ENCODE results near the gene SFT2D1. TPM values are rescaled to one million over a fixed set of nuclear protein-coding genes. Genes with fewer than 3 reads are reported as not detected.

SFT2D1 gene
- total and polyA plus RNA-seq, 9 of the 15 experiments (the other 6 are each of a cell fraction or from before 2014, with no cell fraction given), result 54.4 to 140 (median 74.6) TPM

DNA sequence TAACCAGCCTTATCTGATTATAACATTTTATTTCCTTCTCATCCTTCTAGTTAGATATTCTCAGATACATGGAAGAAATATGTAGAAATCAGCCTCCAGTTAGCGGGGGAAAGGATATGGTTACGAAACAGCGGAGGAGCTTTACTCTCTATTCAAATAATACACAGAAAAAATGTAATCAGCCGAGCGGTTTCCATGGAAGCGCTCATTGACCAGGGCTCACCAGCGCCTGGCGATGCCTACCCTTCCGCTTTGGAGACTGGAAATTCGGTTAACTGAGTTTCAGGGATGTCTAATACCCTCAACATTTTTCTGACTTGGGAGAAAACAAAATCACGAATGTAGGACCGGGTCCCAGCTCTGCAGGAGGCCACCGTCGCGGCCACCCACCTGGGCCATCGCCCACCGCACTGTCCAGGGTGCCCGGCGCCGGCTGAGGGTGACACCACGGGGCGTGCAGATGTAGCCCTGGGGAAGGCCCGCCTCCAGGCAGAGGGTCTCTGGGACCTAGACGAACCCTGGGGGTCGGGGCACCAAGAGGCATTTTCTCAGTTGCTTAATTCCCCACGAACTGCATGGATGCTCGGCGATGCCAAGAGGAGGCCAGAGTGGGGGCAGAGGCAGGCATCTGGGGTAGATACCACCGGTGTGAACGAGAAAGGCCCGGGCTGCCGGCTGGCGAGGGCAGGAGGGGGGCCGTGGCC lies 35.8 kb downstream of the SFT2D1 start:
- ATAC-seq (no peak), DNase-seq (ENCODE audit: extremely low read depth in 1 of 4, low spot score in 3 of 4) (no peak), FAIRE-seq (no peak)
- Histone ChIP-seq H3K4me3 (no peak overlapping the region), H3K9me1 (ENCODE audit: control insufficient read depth, insufficient read depth, low read length) (no peaks in the 10 kb centered on the region), H3K4me2 (ENCODE audit: insufficient read depth, low read length) (no peak overlapping the region), H3K9ac (ENCODE audit: insufficient read depth in 1 of 2, low read depth in 2 of 2, low read length in 2 of 2) (no peak overlapping the region), H3K9me3 (replicated peaks; ENCODE audit: control insufficient read depth, insufficient read depth, low read depth, low read length) (no peaks in the 10 kb centered on the region), H4K20me1 (replicated peaks; ENCODE audit: control insufficient read depth, insufficient read depth, low read length) (no peaks in the 10 kb centered on the region), H3K4me1 (replicated peaks in 1 of 2; ENCODE audit: control insufficient read depth in 2 of 2, insufficient read depth in 2 of 2, low read length in 2 of 2) (peaks cover 0 to 8% of the 10 kb centered on the region in 2 experiments; a peak in 2 of 5 replicates), H2AFZ (ENCODE audit: low read depth, low read length) (no peak overlapping the region), H3K79me2 (ENCODE audit: control insufficient read depth, insufficient read depth, low read length) (no peaks in the 10 kb centered on the region), H3K27me3 (ENCODE audit: control insufficient read depth in 2 of 2, insufficient read depth in 2 of 2, low read length in 2 of 2) (peaks cover 40 to 60% of the 10 kb centered on the region in 2 experiments), H3K36me3 (ENCODE audit: control insufficient read depth, insufficient read depth, low read length) (no peaks in the 10 kb centered on the region), H3K27ac (ENCODE audit: extremely low read depth, low read depth, low read length) (no peak overlapping the region)
- WGBS (ENCODE audit: insufficient coverage, low coverage, missing lambda C conversion rate), result 18% methylated on average over 34 of the region's 34 CpGs
- TF ChIP-seq SMC3 (conservative IDR thresholded peaks at IDR 0.05; ENCODE audit: insufficient read depth, low read depth, low read length), result no peak
- ChIA-PET CTCF (ENCODE audit: low intra/inter-chr PET ratio) (no interaction called here), POLR2A (interaction anchor here (0.5 to 0.6 kb wide), 2 partner anchors 14 to 25 kb away, joined by 3 read pairs; no protein-coding TSS in a partner anchor)
- intact Hi-C loops (cut with micrococcal nuclease) (no loop called here), in situ Hi-C loops (cut with MboI) (no loop called here)
- no TSS peak for BruUV-seq (replicated peaks)

DNA sequence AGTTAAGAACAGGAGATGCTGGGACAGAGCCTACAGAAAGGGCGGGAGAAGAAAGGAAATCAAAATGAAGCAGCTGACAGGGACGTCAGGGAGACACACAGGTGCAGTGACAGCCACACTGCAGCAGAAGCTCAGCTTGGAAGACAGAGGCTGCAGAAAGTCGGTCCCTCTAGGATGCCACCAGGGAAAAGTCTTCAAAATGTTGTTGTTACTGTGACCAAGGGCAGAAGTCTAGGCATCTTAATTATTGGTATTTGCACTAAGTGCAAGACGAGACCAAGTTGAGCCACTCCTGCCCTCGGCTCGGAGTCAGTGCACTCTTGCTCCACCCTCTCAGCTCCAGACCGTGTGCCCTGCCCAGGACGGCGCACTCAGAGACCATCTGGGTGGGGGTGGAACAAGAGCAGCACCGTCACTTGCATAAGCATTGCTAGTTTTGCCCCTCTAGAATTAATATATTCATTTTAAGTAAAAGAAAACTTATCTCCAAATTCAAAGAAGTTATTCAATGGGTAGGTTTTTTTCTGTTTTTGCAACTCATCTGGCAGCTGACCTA lies 36.7 kb downstream of the SFT2D1 start:
- DNase-seq (ENCODE audit: extremely low read depth in 1 of 4, low spot score in 3 of 4) (no peak), FAIRE-seq (no peak), ATAC-seq (no peak)
- Histone ChIP-seq H2AFZ (ENCODE audit: low read depth, low read length) (no peak overlapping the region), H4K20me1 (replicated peaks; ENCODE audit: control insufficient read depth, insufficient read depth, low read length) (no peaks in the 10 kb centered on the region), H3K27ac (ENCODE audit: extremely low read depth, low read depth, low read length) (no peak overlapping the region), H3K27me3 (ENCODE audit: control insufficient read depth in 2 of 2, insufficient read depth in 2 of 2, low read length in 2 of 2) (peaks cover 42 to 63% of the 10 kb centered on the region in 2 experiments), H3K36me3 (ENCODE audit: control insufficient read depth, insufficient read depth, low read length) (no peaks in the 10 kb centered on the region), H3K79me2 (ENCODE audit: control insufficient read depth, insufficient read depth, low read length) (no peaks in the 10 kb centered on the region), H3K9me3 (replicated peaks; ENCODE audit: control insufficient read depth, insufficient read depth, low read depth, low read length) (no peaks in the 10 kb centered on the region), H3K9ac (ENCODE audit: insufficient read depth in 1 of 2, low read depth in 2 of 2, low read length in 2 of 2) (no peak overlapping the region), H3K4me2 (ENCODE audit: insufficient read depth, low read length) (no peak overlapping the region), H3K4me1 (replicated peaks in 1 of 2; ENCODE audit: control insufficient read depth in 2 of 2, insufficient read depth in 2 of 2, low read length in 2 of 2) (peaks cover 0 to 8% of the 10 kb centered on the region in 2 experiments; a peak in 2 of 5 replicates), H3K4me3 (no peak overlapping the region), H3K9me1 (ENCODE audit: control insufficient read depth, insufficient read depth, low read length) (no peaks in the 10 kb centered on the region)
- CTCF ChIA-PET (ENCODE audit: low intra/inter-chr PET ratio), result no interaction called here
- POLR2A ChIA-PET, result interaction anchor here (0.5 to 0.6 kb wide), 2 partner anchors 24 to 111 kb away, joined by 3 read pairs; no protein-coding TSS in a partner anchor
- BruUV-seq (replicated peaks), result no TSS peak
- WGBS (ENCODE audit: insufficient coverage, low coverage, missing lambda C conversion rate), result 2% methylated on average over 10 of the region's 10 CpGs
- in situ Hi-C loops (cut with MboI), result no loop called here
- intact Hi-C loops (cut with micrococcal nuclease), result no loop called here
- TF ChIP-seq PML (IDR thresholded peaks at IDR 0.05; ENCODE audit: low read length) (no peak), SIRT6 (IDR thresholded peaks at IDR 0.05; ENCODE audit: low read depth, low read length) (no peak), PCBP2 (IDR thresholded peaks at IDR 0.05; ENCODE audit: low read depth, low read length, poor library complexity, severe bottlenecking) (no peak), TARDBP (IDR thresholded peaks at IDR 0.05) (no peak), TSC22D4 (tag; IDR thresholded peaks at IDR 0.05) (no peak)
